Upper lobe of left lung (tissue), 4 donors: Measurements from ENCODE around the gene TPR.

Experiments
- CTCF ChIP-seq, 6 experiments: fragments of 450-650 bp in 4 of 6; fragments of 200-600 bp in 2 of 6; sonication (generic) in 2 of 6; IDR thresholded peaks; one replicate each; pipeline ENCODE4 v1.5.1; 2016 to 2019; ENCODE audit warnings: antibody characterized with exemption in 6 of 6
- POLR2AphosphoS5 ChIP-seq, 2 donors: sonication (generic); formaldehyde crosslinking; IDR thresholded peaks; one replicate each; pipeline ENCODE4 v1.5.1; 2017; ENCODE audit warnings: antibody characterized with exemption in 2 of 2

- TF ChIP-seq CTCF (IDR thresholded peaks at IDR 0.05) (no peak), POLR2AphosphoS5 (IDR thresholded peaks at IDR 0.05) (no peak)
Observed at GRCh38 chr1:186375929-186376319, 871 bp upstream of the TPR start.
